HL-60 (cell line): Measurements from ENCODE around the gene EPHA6.

Experiments used
- DNase-seq, 2 experiments: peaks; one replicate each; pipeline ENCODE4 v3.0.0-alpha.2; 2010 to 2020; ENCODE audit warnings: low read depth in 1 of 2, low spot score in 1 of 2
- H3K27ac ChIP-seq: fragments of 250-450 bp; sonication (Bioruptor Pico); replicated peaks from 2 replicates; pipeline ENCODE4 v1.5.1; 2020; ENCODE audit warnings: mild to moderate bottlenecking, moderate library complexity
- H3K27me3 ChIP-seq: fragments of 250-450 bp; sonication (Bioruptor Pico); 2 replicates; pipeline ENCODE4 v1.5.1; 2021; ENCODE audit warnings: mild to moderate bottlenecking, moderate library complexity; ENCODE audit not compliant: insufficient read depth, poor library complexity, severe bottlenecking
- H3K4me3 ChIP-seq: replicated peaks from 2 replicates; pipeline ENCODE4 v1.5.1; 2011; ENCODE audit warnings: mild to moderate bottlenecking, control low read depth, low read length; ENCODE audit not compliant: insufficient read depth
- CTCF ChIP-seq: IDR thresholded peaks from one replicate; pipeline ENCODE4 v1.5.1; 2011; ENCODE audit warnings: low read length, control low read depth, inconsistent platforms; ENCODE audit not compliant: insufficient read depth
- GABPA ChIP-seq: IDR thresholded peaks from 2 replicates; pipeline ENCODE4 v1.6.1; 2012; ENCODE audit warnings: low read depth
- POLR2AphosphoS5 ChIP-seq: IDR thresholded peaks from 2 replicates; pipeline ENCODE4 v1.6.1; 2012; ENCODE audit warnings: low read depth
- REST ChIP-seq: IDR thresholded peaks from 2 replicates; pipeline ENCODE4 v1.6.1; 2012; ENCODE audit warnings: low read depth; ENCODE audit not compliant: insufficient replicate concordance
- SPI1 ChIP-seq: IDR thresholded peaks from 2 replicates; pipeline ENCODE4 v1.6.1; 2012; ENCODE audit warnings: low read depth, mild to moderate bottlenecking, borderline replicate concordance

EPHA6 gene

GRCh38 chr3:97795951-97796350 is 981.6 kb downstream of the EPHA6 start:
- no peaks in the 10 kb centered on the region for H3K27me3 ChIP-seq
- no peak for TF ChIP-seq CTCF
- no peak for TF ChIP-seq POLR2AphosphoS5
- TF ChIP-seq SPI1 = no peak
- TF ChIP-seq GABPA = no peak
- no peak for TF ChIP-seq REST
- no peak for DNase-seq
- H3K4me3 ChIP-seq = no peak overlapping the region
- H3K27ac ChIP-seq = no peak overlapping the region
